IPS-NIHi7 (cell line): ENCODE data around the gene CUX1.

Source experiments
- DNase-seq: peaks from one replicate; pipeline ENCODE4 v3.0.0; 2012; ENCODE audit warnings: mixed read lengths; ENCODE audit errors: extremely low spot score

Gene CUX1

DNA sequence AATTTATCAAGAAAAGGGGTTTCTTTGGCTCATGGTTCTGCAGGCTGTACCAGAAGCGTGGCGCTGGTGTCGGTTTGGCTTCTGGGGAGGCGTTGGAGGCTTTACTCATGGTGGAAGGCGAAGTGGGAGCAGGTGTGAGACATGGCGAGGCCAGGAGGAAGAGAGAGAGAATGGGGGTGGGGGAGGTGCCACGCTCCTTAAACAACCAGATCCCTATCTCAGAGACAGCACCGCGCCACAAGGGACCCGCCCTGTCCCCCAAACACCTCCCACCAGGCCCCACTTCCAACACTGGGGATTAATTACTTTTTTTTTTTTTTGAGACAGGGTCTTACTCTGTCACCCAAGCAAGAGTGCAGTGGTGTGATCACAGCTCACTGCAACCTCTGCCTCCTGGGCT, 451.2 kb downstream of the CUX1 start:
- DNase-seq = no peak

DNA sequence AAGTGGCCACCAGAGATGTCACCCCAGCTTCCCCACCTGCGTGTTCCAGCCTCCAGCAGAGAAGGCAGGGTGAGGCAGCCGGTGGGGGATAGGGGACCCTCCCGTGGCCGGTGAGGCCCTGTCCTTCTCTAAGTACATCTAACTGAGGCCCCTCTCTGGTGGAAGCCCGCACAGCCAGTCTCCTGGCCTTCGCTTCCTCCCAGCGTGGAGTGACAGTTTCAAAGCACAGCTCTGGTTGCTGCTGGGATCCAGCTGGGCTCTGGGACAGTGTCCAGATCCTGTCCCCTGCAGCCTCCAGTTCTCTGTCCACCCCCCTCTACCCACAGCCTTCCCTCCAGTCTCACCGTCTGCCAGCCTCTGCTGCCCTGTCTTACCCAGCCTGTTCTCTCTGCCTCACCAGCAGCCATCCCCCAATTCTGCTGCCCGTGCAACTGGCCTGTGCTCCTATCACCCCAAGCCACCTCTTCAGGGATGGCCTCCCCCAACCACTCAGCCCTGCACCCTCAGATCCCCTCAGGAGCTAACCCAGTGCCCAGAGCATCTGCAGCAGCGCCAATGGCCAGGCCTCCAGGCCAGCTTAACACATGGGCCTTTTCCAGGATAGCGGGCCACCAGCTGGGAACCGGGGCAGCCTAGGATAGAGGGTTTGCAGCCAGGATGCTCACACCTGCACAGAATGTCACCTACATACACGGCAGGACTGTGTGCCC, 452.9 kb downstream of the CUX1 start:
- DNase-seq = no peak

DNA sequence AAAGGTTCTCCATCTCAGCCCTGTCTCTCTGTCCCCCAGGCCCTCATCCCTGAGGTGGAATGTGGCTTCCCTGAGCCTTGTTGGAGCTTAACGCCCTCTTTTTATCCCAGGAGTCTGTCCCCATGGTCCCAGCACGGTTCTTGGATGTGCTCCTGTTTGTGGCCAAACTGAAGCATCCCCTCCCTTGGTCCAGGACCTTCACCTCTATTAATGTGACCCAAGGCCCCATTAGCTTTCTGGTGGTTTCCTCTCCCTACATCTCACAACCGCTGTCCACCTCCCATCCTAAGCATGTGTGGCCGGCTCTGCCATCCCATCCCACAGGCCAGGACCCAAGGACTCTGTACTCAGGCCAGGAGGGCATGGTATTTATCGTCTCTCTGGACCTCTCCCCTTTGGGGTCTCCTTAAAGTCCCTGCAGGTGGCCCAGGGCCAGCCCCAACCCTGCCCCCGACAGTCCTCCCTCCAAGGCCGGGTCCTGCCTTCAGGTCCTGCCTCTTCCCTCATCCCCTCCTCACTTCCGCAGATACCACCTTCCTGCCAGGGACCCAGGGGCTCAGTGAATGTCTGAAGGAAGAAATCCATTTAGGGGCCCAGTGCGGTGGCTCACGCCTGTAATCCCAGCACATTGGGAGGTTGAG, 453.9 kb downstream of the CUX1 start:
- no peak for DNase-seq

DNA sequence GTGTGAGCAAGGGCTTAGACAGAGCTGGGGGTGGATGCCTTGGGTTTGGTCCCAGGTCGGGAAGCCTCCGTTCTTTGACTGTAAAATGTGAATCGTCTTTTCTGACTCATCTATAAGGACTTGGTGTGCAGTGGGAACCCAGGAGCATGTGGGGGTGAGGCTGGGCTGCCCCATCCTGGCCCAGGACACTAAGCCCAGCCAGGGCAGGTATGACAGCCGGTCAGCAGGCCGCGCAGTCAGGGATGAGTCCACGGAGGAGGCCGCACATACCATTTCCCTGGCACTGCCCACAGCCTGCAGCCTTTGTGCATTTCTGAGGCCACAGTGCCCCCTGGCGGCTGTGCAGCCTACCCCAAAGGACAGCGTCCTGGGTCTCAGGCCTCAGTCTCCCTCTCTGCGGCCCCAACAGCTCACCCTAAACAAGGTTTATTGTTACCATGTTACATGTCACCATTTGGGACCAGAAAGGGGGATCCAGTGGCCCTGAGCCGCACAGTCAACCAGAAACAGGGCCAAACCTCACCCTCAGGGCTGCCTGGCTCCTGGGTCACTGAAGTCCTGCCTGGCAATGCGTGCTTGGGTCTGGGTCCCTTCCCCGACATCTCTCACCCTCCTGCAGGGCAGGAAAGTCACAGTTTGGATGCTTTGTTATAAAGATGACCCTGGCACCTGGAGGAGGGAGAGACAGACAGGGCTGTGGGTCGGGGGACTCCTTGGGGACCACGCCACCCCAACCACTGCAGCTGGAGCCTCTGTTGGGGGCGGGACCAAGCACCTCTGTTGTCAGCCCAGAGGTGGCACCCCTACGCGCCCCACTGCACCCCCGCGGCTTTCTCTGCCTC, 454.9 kb downstream of the CUX1 start:
- peak; percentile 90 for DNase-seq

- DNase-seq = no peak
Observed at GRCh38 chr7:102272917-102273748, 455.7 kb downstream of the CUX1 start.

GRCh38 chr7:102273749-102274712, 456.6 kb downstream of the CUX1 start:
- no peak for DNase-seq

GRCh38 chr7:102275123-102275703, 457.8 kb downstream of the CUX1 start:
- DNase-seq = no peak

- DNase-seq = no peak
Observed at GRCh38 chr7:102277901-102278300, 460.5 kb downstream of the CUX1 start.

DNA sequence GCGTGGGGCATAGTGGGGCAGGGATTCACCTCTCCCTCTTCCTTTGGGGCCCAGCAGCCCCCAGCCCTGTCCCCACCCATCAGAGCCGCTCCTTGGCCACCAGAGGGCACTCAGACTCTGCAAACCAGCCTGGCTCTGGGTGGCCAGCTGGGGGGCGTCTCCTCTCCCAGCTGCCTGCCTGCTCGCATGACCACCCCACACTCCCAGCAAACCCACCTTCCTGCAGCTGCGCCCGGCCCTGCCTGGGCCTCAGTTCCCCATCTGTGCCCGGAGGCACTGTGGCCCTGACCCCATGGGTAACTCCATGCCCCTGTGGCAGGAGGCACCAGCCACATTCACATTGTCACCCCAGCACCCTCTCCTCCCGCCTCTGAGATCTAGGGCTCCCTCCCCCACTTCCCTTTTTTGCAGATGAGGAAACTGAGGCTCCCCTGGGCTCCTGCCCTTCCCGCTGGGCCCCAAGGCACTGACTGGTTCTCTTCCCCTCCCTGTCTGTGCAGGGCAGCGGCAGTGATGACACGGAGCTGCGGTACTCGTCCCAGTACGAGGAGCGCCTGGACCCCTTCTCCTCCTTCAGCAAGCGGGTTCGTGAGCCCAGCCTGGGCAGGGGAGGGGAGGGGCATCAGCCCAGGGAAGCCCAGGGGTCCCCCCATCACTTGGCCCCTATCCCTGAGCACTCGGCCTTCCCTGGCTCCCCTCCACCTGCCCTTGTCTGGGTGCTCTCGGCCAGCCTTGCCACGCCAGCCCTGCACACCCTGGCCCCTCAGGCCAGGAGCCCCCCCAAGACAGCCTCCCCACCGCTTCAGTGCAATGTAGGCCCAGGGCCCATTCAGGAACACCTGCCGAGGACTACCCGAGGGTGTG, 462.3 kb downstream of the CUX1 start:
- peak; percentile 93 for DNase-seq

DNA sequence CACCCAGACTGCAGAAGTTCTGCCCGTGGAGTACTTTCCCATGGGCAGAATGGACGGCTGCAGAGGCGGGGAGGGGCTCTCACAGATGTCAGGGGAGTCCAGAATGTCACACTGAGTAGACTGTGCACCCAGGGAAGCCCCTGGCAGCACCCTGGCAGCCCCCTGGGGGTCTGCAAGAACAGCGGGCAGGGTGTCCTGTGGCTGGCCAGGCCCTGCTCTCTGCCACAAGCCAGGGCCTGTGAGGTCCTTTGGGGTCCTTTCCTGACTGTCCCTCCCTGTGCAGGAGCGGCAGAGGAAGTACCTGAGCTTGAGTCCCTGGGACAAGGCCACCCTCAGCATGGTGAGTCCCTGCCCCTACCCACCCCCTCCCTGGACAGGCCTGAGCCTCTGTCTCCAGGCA, 463.1 kb downstream of the CUX1 start:
- DNase-seq = no peak

DNA sequence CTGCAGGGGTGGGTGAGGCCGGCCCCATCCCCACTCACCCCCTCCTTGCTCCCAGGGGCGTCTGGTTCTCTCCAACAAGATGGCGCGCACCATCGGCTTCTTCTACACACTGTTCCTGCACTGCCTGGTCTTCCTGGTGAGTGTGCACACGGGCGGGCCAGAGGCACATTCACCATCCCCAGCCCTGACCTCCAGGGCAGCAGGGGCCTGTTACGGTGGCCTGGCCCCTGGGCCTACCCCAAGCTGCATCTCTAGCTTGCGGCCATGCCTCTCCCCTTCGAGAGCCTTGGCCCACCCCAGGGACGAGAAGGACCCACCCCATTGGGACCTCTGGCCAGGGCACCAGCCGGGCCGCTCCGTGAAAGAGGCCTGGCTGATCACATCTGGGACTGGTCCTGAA, 464.4 kb downstream of the CUX1 start:
- DNase-seq = no peak

GRCh38 chr7:102282465-102283362, 465.3 kb downstream of the CUX1 start:
- no peak for DNase-seq

- no peak for DNase-seq
Observed at GRCh38 chr7:102283477-102284189, 466.2 kb downstream of the CUX1 start.

DNA sequence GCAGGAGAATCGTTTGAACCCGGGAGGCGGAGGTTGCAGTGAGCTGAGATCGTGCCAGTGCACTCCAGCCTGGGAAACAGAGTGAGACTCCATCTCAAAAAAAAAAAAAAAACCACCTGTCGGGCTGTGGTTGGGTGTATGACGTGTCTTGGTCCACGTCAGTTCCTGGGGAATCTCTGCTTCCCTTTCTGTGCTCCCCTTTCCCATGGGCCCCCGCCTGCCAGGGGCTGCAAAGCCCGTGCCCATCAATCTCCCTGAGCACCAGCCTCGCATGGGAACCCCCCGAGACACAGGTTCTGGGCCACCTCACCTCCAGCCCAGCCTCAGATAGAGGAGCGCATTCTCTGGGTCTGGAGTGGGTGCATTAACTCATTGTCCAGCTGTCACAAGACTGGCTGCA, 467.0 kb downstream of the CUX1 start:
- no peak for DNase-seq

- no peak for DNase-seq
Observed at GRCh38 chr7:102284891-102285539, 467.6 kb downstream of the CUX1 start.

- DNase-seq = no peak
Observed at GRCh38 chr7:102285540-102286236, 468.3 kb downstream of the CUX1 start.
